PC-9 (cell line): ENCODE data around the gene SMAD9. TPM values are rescaled to one million over a fixed set of nuclear protein-coding genes. Genes with fewer than 3 reads are reported as not detected.

Experiments used
- BruUV-seq: library from RNA; stranded (reverse); fragments of 400-500 nt; replicated peaks from 2 replicates; lab custom pipeline; 2021; lab: Mats Ljungman, UMichigan
- CTCF ChIA-PET: fragments of 300-600 bp; sonication (Branson Sonifier 250); formaldehyde crosslinking; loops from one replicate; lab custom pipeline; 2022; ENCODE audit warnings: antibody characterized with exemption; lab: Charles Lee
- POLR2A ChIA-PET: fragments of 300-600 bp; sonication (Branson Sonifier 250); formaldehyde crosslinking; loops from one replicate; lab custom pipeline; 2022; ENCODE audit warnings: antibody characterized with exemption; ENCODE audit not compliant: unreplicated experiment; lab: Charles Lee
- DNase-seq, 2 experiments: peaks; one replicate each; pipeline versions ENCODE4 v3.0.0 to v3.0.0-alpha.2; 2015 to 2022; ENCODE audit warnings: mixed read lengths in 1 of 2
- H2AFZ ChIP-seq: fragments of 200-600 bp; sonication (generic); 2 replicates; pipeline ENCODE4 v1.8.1; 2017; ENCODE audit warnings: antibody characterized with exemption
- H3F3A ChIP-seq: fragments of 200-600 bp; sonication (generic); 2 replicates; pipeline ENCODE4 v1.8.1; 2017; ENCODE audit warnings: antibody characterized with exemption, mild to moderate bottlenecking, low read depth; ENCODE audit not compliant: insufficient read depth
- H3K27ac ChIP-seq: fragments of 200-600 bp; sonication (generic); 2 replicates; pipeline ENCODE4 v1.6.1; 2016; ENCODE audit warnings: mixed run types
- H3K27me3 ChIP-seq: fragments of 200-600 bp; sonication (generic); 2 replicates; pipeline ENCODE4 v1.6.1; 2016; ENCODE audit warnings: low read depth, mixed run types; ENCODE audit not compliant: insufficient read depth
- H3K36me3 ChIP-seq: fragments of 200-600 bp; sonication (generic); 2 replicates; pipeline ENCODE4 v1.6.1; 2016; ENCODE audit warnings: low read depth, mixed run types
- H3K4me1 ChIP-seq: fragments of 200-600 bp; sonication (generic); replicated peaks from 2 replicates; pipeline ENCODE4 v1.6.1; 2016; ENCODE audit warnings: mixed run types; ENCODE audit not compliant: insufficient read depth
- H3K4me2 ChIP-seq: fragments of 200-600 bp; sonication (generic); 2 replicates; pipeline ENCODE4 v1.6.1; 2017; ENCODE audit warnings: mixed run types
- H3K4me3 ChIP-seq: fragments of 200-600 bp; sonication (generic); 2 replicates; pipeline ENCODE4 v1.6.1; 2016; ENCODE audit warnings: mixed run types
- H3K79me2 ChIP-seq: fragments of 200-600 bp; sonication (generic); 2 replicates; pipeline ENCODE4 v1.6.1; 2017; ENCODE audit warnings: low read depth, mixed run types
- H3K9me2 ChIP-seq: fragments of 200-600 bp; sonication (generic); 2 replicates; pipeline ENCODE4 v1.8.1; 2017; ENCODE audit warnings: mild to moderate bottlenecking; ENCODE audit not compliant: insufficient read depth
- H3K9me3 ChIP-seq: fragments of 200-600 bp; sonication (generic); 2 replicates; pipeline ENCODE4 v1.8.1; 2016; ENCODE audit warnings: low read depth; ENCODE audit not compliant: insufficient read depth
- H4K20me1 ChIP-seq: fragments of 200-600 bp; sonication (generic); 2 replicates; pipeline ENCODE4 v1.8.1; 2017; ENCODE audit not compliant: insufficient read depth
- CTCF ChIP-seq: fragments of 200-600 bp; sonication (generic); conservative IDR thresholded peaks from 2 replicates; pipeline ENCODE4 v1.6.1; 2017; ENCODE audit warnings: mixed run types, antibody characterized with exemption, mild to moderate bottlenecking, moderate library complexity
- EZH2 ChIP-seq: fragments of 200-600 bp; sonication (generic); IDR thresholded peaks from 2 replicates; pipeline ENCODE4 v1.8.0; 2017; ENCODE audit warnings: antibody characterized with exemption, low read depth
- intact Hi-C: fragments of 100-400 bp; cut with micrococcal nuclease; formaldehyde crosslinking; loops from one replicate; pipeline ENCODE4 v1.10.0; 2022; ENCODE audit not compliant: unreplicated experiment
- total RNA-seq: library from RNA; stranded (reverse); gene quantifications from 2 replicates; pipeline ENCODE4 v1.2.3, GENCODE V29; 2021

The SMAD9 gene
- total RNA-seq, 1 experiment from 2014 or later = 0.94 TPM

DNA sequence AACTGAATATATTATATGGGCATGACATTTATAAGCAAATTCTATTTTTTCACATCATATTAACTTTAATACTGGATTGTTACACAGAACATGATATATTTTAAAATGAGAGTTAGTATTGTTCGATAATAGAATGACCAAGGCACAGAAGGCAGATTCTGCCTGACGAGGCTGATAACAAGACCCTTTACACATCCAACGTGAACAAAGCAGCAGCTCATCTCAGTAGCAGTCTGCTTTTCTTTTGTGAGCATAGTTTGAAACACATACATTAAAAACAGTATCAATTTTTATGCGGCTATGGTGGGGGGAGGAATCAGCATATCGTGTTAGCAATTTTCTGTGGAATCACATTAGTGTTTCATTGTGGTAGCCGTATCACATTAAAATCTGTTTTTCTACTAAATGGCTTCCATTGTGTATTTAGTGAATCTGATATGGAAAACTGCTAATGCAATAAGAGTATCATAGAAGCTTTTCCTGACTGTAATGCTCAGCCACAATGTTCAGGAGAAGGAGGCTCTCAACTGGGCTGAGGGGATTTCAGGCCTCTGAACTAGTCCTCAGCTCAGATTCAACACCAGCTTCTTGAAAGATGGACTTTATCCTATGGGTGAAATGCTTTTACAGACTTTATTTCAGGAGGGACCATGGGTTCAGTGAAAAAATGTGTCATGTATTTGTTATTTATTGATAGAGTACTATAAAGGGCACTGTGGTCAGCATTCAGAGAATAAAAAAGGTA, 4.0 kb downstream of the SMAD9 start:
- TF ChIP-seq CTCF (no peak), EZH2 (no peak)
- DNase-seq = no peak
- Histone ChIP-seq H3K4me3 (no peak overlapping the region), H3K36me3 (no peaks in the 10 kb centered on the region), H3K9me2 (no peaks in the 10 kb centered on the region), H3K9me3 (no peaks in the 10 kb centered on the region), H3K27ac (no peak overlapping the region), H3K27me3 (peaks cover 11% of the 10 kb centered on the region; the same call in 1 of the 2 replicates), H3K79me2 (no peaks in the 10 kb centered on the region), H3F3A (0 out of 2 replicates have a peak, but pooled peaks cover 6% of the 10 kb centered on the region), H2AFZ (no peak overlapping the region), H3K4me2 (no peak overlapping the region), H3K4me1 (peaks cover 10% of the 10 kb centered on the region), H4K20me1 (no peaks in the 10 kb centered on the region)
- intact Hi-C loops = no loop called here
- ChIA-PET CTCF (no interaction called here), POLR2A (no interaction called here)
- BruUV-seq = no TSS peak

- POLR2A ChIA-PET = no interaction called here
- Histone ChIP-seq H3K27ac (no peak overlapping the region), H3K36me3 (no peaks in the 10 kb centered on the region), H3F3A (0 out of 2 replicates have a peak, but pooled peaks cover 6% of the 10 kb centered on the region), H3K4me3 (no peak overlapping the region), H3K9me3 (no peaks in the 10 kb centered on the region), H3K79me2 (no peaks in the 10 kb centered on the region), H3K27me3 (peaks cover 11% of the 10 kb centered on the region; the same call in 1 of the 2 replicates), H3K4me1 (peaks cover 10% of the 10 kb centered on the region), H2AFZ (no peak overlapping the region; the same call in 1 of the 2 replicates), H3K9me2 (no peaks in the 10 kb centered on the region), H3K4me2 (no peak overlapping the region), H4K20me1 (no peaks in the 10 kb centered on the region)
- intact Hi-C loops = no loop called here
- CTCF ChIA-PET = no interaction called here
- TF ChIP-seq CTCF (no peak), EZH2 (no peak)
- DNase-seq = no peak
- no TSS peak for BruUV-seq
Measured at GRCh38 chr13:36915106-36915505, 4.9 kb downstream of the SMAD9 start.

- H4K20me1 ChIP-seq = no peaks in the 10 kb centered on the region
- H3K4me3 ChIP-seq = no peak overlapping the region
- ChIA-PET POLR2A (no interaction called here), CTCF (no interaction called here)
- no peak overlapping the region for H3K27ac ChIP-seq
- no peak for DNase-seq
- no peak overlapping the region for H3K4me2 ChIP-seq
- BruUV-seq = no TSS peak
- no peaks in the 10 kb centered on the region for H3K79me2 ChIP-seq
- no peaks in the 10 kb centered on the region for H3K36me3 ChIP-seq
- TF ChIP-seq EZH2 (no peak), CTCF (no peak)
- H3K9me2 ChIP-seq = no peaks in the 10 kb centered on the region
- intact Hi-C loops = no loop called here
- 0 out of 2 replicates have a peak, but pooled peaks cover 6% of the 10 kb centered on the region for H3F3A ChIP-seq
- H3K9me3 ChIP-seq = no peaks in the 10 kb centered on the region
- peaks cover 11% of the 10 kb centered on the region; the same call in 1 of the 2 replicates for H3K27me3 ChIP-seq
- H2AFZ ChIP-seq = no peak overlapping the region; the same call in 1 of the 2 replicates
- H3K4me1 ChIP-seq = peaks cover 10% of the 10 kb centered on the region
Measured at GRCh38 chr13:36914648-36915047, 5.4 kb downstream of the SMAD9 start.
